HepG2 (cell line): Measurements from ENCODE around the gene SPTA1.

Experiments
- BRD4 ChIP-seq: sonication (generic); formaldehyde crosslinking; IDR thresholded peaks from 2 replicates; pipeline ENCODE4 v1.4.0; 2020; ENCODE audit warnings: missing genetic modification reagents
- NFIC ChIP-seq: IDR thresholded peaks from 2 replicates; pipeline ENCODE4 v1.6.1; 2012; ENCODE audit warnings: mild to moderate bottlenecking, low read length, inconsistent platforms
- YY1 ChIP-seq: IDR thresholded peaks from 2 replicates; pipeline ENCODE4 v1.6.1; 2011; ENCODE audit warnings: low read length, low read depth, moderate library complexity, mild to moderate bottlenecking; ENCODE audit not compliant: insufficient read depth, insufficient replicate concordance
- TF ChIP-seq, protein P1 (sequence below): sonication (generic); formaldehyde crosslinking; IDR thresholded peaks from 2 replicates; pipeline ENCODE4 v1.5.0; 2020; ENCODE audit warnings: mild to moderate bottlenecking, missing genetic modification reagents, moderate library complexity
- TF ChIP-seq, protein P2 (sequence below): sonication (generic); formaldehyde crosslinking; IDR thresholded peaks from 2 replicates; pipeline ENCODE4 v1.4.0; 2020; ENCODE audit warnings: missing genetic modification reagents
- TF ChIP-seq, protein P3 (sequence below): sonication (generic); formaldehyde crosslinking; IDR thresholded peaks from 2 replicates; pipeline ENCODE4 v1.4.0; 2020; ENCODE audit warnings: mild to moderate bottlenecking, missing genetic modification reagents

DNA sequence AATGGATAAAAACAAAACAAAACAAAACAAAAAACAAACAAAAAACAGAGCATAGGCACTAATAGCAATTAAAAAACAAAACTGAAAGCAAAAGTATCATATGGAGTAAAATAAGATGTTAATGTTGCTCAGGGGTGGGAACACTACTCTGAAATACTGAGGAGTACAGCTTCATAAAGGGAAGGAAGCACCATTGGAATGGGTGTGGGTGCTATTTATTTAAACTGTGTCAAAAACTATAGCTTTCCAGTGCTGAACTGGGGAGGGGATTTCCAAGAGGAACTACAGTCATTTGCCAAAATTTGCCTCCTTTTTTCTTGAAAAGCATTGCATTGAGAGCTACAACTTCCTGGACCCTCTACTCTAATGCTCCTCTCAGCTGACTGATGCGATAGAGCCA lies 40.0 kb downstream of the SPTA1 start:
- TF ChIP-seq, protein P1, sequence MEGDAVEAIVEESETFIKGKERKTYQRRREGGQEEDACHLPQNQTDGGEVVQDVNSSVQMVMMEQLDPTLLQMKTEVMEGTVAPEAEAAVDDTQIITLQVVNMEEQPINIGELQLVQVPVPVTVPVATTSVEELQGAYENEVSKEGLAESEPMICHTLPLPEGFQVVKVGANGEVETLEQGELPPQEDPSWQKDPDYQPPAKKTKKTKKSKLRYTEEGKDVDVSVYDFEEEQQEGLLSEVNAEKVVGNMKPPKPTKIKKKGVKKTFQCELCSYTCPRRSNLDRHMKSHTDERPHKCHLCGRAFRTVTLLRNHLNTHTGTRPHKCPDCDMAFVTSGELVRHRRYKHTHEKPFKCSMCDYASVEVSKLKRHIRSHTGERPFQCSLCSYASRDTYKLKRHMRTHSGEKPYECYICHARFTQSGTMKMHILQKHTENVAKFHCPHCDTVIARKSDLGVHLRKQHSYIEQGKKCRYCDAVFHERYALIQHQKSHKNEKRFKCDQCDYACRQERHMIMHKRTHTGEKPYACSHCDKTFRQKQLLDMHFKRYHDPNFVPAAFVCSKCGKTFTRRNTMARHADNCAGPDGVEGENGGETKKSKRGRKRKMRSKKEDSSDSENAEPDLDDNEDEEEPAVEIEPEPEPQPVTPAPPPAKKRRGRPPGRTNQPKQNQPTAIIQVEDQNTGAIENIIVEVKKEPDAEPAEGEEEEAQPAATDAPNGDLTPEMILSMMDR (CRISPR knock-in tag): no peak
- TF ChIP-seq, protein P2, sequence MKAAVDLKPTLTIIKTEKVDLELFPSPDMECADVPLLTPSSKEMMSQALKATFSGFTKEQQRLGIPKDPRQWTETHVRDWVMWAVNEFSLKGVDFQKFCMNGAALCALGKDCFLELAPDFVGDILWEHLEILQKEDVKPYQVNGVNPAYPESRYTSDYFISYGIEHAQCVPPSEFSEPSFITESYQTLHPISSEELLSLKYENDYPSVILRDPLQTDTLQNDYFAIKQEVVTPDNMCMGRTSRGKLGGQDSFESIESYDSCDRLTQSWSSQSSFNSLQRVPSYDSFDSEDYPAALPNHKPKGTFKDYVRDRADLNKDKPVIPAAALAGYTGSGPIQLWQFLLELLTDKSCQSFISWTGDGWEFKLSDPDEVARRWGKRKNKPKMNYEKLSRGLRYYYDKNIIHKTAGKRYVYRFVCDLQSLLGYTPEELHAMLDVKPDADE (CRISPR knock-in tag): no peak
- TF ChIP-seq NFIC (no peak), BRD4 (CRISPR knock-in tag) (no peak), YY1 (no peak)
- TF ChIP-seq, protein P3, sequence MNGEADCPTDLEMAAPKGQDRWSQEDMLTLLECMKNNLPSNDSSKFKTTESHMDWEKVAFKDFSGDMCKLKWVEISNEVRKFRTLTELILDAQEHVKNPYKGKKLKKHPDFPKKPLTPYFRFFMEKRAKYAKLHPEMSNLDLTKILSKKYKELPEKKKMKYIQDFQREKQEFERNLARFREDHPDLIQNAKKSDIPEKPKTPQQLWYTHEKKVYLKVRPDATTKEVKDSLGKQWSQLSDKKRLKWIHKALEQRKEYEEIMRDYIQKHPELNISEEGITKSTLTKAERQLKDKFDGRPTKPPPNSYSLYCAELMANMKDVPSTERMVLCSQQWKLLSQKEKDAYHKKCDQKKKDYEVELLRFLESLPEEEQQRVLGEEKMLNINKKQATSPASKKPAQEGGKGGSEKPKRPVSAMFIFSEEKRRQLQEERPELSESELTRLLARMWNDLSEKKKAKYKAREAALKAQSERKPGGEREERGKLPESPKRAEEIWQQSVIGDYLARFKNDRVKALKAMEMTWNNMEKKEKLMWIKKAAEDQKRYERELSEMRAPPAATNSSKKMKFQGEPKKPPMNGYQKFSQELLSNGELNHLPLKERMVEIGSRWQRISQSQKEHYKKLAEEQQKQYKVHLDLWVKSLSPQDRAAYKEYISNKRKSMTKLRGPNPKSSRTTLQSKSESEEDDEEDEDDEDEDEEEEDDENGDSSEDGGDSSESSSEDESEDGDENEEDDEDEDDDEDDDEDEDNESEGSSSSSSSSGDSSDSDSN (CRISPR knock-in tag): no peak
